Neural cell (in vitro differentiated cells): Measurements from ENCODE around the gene TCF12. TPM values are rescaled to one million over a fixed set of nuclear protein-coding genes. Genes with fewer than 3 reads are reported as not detected.

ENCODE experiments used
- H2AFZ ChIP-seq: fragments of 200-600, 300-800 bp; sonication (generic), shearing (Covaris generic); 2 replicates; pipeline ENCODE4 v1.6.0; 2014; ENCODE audit warnings: low read depth, mild to moderate bottlenecking, antibody characterized with exemption, low read length, moderate library complexity
- H3F3A ChIP-seq: fragments of 200-600 bp; shearing (Covaris generic); 2 replicates; pipeline ENCODE4 v1.6.1; 2016; ENCODE audit warnings: mild to moderate bottlenecking, moderate library complexity, mixed read lengths, antibody characterized with exemption, low read length; ENCODE audit not compliant: insufficient read depth, poor library complexity, severe bottlenecking
- H3K27ac ChIP-seq: fragments of 200-600, 300-800 bp; sonication (generic), shearing (Covaris generic); 2 replicates; pipeline ENCODE4 v1.5.1; 2014; ENCODE audit warnings: mild to moderate bottlenecking, low read length, moderate library complexity
- H3K27me3 ChIP-seq: fragments of 300-800, 200-600 bp; sonication (generic), shearing (Covaris generic); 2 replicates; pipeline ENCODE4 v1.6.0; 2014; ENCODE audit warnings: mild to moderate bottlenecking, low read depth, low read length, moderate library complexity; ENCODE audit not compliant: insufficient read depth
- H3K36me3 ChIP-seq: fragments of 300-800, 200-600 bp; sonication (generic), shearing (Covaris generic); 2 replicates; pipeline ENCODE4 v1.5.1; 2014; ENCODE audit warnings: mild to moderate bottlenecking, antibody characterized with exemption, low read length, moderate library complexity; ENCODE audit not compliant: insufficient read depth
- H3K4me2 ChIP-seq: fragments of 300-800, 200-600 bp; sonication (generic), shearing (Covaris generic); 2 replicates; pipeline ENCODE4 v1.6.0; 2014; ENCODE audit warnings: mild to moderate bottlenecking, low read length
- H3K4me3 ChIP-seq: fragments of 300-800, 200-600 bp; sonication (generic), shearing (Covaris generic); 2 replicates; pipeline ENCODE4 v1.5.1; 2014; ENCODE audit warnings: mild to moderate bottlenecking, low read length, moderate library complexity
- H3K79me2 ChIP-seq: fragments of 200-600 bp; shearing (Covaris generic); replicated peaks from 2 replicates; pipeline ENCODE4 v1.6.0; 2014; ENCODE audit warnings: mild to moderate bottlenecking, low read length, moderate library complexity; ENCODE audit not compliant: insufficient read depth
- H3K9ac ChIP-seq: fragments of 300-800, 200-600 bp; sonication (generic), shearing (Covaris generic); 2 replicates; pipeline ENCODE4 v1.6.1; 2016; ENCODE audit warnings: mild to moderate bottlenecking, low read length, mixed read lengths
- H3K9me2 ChIP-seq: fragments of 200-600 bp; shearing (Covaris generic); 2 replicates; pipeline ENCODE4 v1.6.1; 2016; ENCODE audit warnings: mild to moderate bottlenecking, low read length, mixed read lengths; ENCODE audit not compliant: insufficient read depth
- H3K9me3 ChIP-seq: fragments of 200-600, 300-800 bp; sonication (generic), shearing (Covaris generic); 2 replicates; pipeline ENCODE4 v1.6.1; 2016; ENCODE audit warnings: mild to moderate bottlenecking, mixed run types, low read length, moderate library complexity, mixed read lengths
- H4K20me1 ChIP-seq: fragments of 200-600 bp; shearing (Covaris generic); 2 replicates; pipeline ENCODE4 v1.6.1; 2016; ENCODE audit warnings: mild to moderate bottlenecking, mixed run types; ENCODE audit not compliant: insufficient read depth
- EP300 ChIP-seq: fragments of 450-650 bp; conservative IDR thresholded peaks from 2 replicates; pipeline ENCODE4 v1.6.1; 2014; ENCODE audit warnings: antibody characterized with exemption, mild to moderate bottlenecking, moderate library complexity; ENCODE audit not compliant: poor library complexity, severe bottlenecking
- EZH2 ChIP-seq: fragments of 200-600, 300-800 bp; shearing (Covaris generic), sonication (generic); IDR thresholded peaks from 2 replicates; pipeline ENCODE4 v1.6.1; 2014; ENCODE audit warnings: antibody characterized with exemption, low read length, borderline replicate concordance, mild to moderate bottlenecking; ENCODE audit not compliant: insufficient read depth, poor library complexity, severe bottlenecking
- MXI1 ChIP-seq: fragments of 450-650 bp; conservative IDR thresholded peaks from 2 replicates; pipeline ENCODE4 v1.6.1; 2014; ENCODE audit warnings: antibody characterized with exemption, mild to moderate bottlenecking; ENCODE audit not compliant: poor library complexity, severe bottlenecking
- POLR2AphosphoS5 ChIP-seq: IDR thresholded peaks from 2 replicates; pipeline ENCODE4 v1.6.1; 2012
- RAD21 ChIP-seq: fragments of 450-650 bp; conservative IDR thresholded peaks from 2 replicates; pipeline ENCODE4 v1.6.1; 2014; ENCODE audit warnings: antibody characterized with exemption, mild to moderate bottlenecking, moderate library complexity
- SMC3 ChIP-seq: fragments of 450-650 bp; conservative IDR thresholded peaks from 2 replicates; pipeline ENCODE4 v1.6.1; 2014; ENCODE audit warnings: antibody characterized with exemption, mild to moderate bottlenecking, moderate library complexity; ENCODE audit not compliant: poor library complexity
- TAF1 ChIP-seq: IDR thresholded peaks from 2 replicates; pipeline ENCODE4 v1.6.1; 2012; ENCODE audit warnings: low read depth
- polyA plus RNA-seq: library from polyadenylated mRNA; depleted of rRNA; stranded (reverse); fragments of >200 nt; gene quantifications from 2 replicates; pipeline ENCODE4 v1.2.3, GENCODE V29; 2014
- TF ChIP-seq, protein P1 (sequence below): fragments of 450-650 bp; IDR thresholded peaks from 2 replicates; pipeline ENCODE4 v1.5.1; 2014; ENCODE audit warnings: antibody characterized with exemption, mild to moderate bottlenecking, moderate library complexity; ENCODE audit not compliant: poor library complexity, severe bottlenecking
- TF ChIP-seq, protein P2 (sequence below): IDR thresholded peaks from 2 replicates; pipeline ENCODE4 v1.6.1; 2012; ENCODE audit warnings: borderline replicate concordance

The TCF12 gene
- polyA plus RNA-seq, 1 donor from 2014 or later: 52.7 TPM

DNA sequence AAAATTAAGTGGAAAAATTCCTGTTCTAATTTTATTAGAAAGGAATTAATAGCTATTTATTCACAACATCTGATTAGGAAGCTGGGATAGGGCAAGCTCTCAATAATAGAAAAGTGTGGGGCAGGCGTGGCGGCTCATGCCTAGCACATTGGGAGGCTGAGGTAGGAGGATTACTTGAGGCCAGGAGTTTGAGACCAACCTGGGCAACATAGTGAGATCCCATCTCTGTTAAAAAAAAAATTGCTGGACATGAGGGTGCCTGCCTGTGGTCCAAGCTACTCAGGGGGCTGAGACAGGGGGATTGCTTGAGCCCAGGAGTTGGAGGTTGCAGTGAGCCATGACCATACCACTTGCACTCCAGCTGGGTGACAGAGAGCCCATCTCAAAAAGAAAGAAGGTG, 119.6 kb downstream of the TCF12 start:
- H3K79me2 ChIP-seq: peaks cover 72% of the 10 kb centered on the region
- TF ChIP-seq TAF1 (no peak), RAD21 (no peak), EZH2 (no peak), SMC3 (no peak), POLR2AphosphoS5 (no peak), EP300 (no peak)
- TF ChIP-seq, protein P1, sequence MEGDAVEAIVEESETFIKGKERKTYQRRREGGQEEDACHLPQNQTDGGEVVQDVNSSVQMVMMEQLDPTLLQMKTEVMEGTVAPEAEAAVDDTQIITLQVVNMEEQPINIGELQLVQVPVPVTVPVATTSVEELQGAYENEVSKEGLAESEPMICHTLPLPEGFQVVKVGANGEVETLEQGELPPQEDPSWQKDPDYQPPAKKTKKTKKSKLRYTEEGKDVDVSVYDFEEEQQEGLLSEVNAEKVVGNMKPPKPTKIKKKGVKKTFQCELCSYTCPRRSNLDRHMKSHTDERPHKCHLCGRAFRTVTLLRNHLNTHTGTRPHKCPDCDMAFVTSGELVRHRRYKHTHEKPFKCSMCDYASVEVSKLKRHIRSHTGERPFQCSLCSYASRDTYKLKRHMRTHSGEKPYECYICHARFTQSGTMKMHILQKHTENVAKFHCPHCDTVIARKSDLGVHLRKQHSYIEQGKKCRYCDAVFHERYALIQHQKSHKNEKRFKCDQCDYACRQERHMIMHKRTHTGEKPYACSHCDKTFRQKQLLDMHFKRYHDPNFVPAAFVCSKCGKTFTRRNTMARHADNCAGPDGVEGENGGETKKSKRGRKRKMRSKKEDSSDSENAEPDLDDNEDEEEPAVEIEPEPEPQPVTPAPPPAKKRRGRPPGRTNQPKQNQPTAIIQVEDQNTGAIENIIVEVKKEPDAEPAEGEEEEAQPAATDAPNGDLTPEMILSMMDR: no peak
- TF ChIP-seq, protein P2, sequence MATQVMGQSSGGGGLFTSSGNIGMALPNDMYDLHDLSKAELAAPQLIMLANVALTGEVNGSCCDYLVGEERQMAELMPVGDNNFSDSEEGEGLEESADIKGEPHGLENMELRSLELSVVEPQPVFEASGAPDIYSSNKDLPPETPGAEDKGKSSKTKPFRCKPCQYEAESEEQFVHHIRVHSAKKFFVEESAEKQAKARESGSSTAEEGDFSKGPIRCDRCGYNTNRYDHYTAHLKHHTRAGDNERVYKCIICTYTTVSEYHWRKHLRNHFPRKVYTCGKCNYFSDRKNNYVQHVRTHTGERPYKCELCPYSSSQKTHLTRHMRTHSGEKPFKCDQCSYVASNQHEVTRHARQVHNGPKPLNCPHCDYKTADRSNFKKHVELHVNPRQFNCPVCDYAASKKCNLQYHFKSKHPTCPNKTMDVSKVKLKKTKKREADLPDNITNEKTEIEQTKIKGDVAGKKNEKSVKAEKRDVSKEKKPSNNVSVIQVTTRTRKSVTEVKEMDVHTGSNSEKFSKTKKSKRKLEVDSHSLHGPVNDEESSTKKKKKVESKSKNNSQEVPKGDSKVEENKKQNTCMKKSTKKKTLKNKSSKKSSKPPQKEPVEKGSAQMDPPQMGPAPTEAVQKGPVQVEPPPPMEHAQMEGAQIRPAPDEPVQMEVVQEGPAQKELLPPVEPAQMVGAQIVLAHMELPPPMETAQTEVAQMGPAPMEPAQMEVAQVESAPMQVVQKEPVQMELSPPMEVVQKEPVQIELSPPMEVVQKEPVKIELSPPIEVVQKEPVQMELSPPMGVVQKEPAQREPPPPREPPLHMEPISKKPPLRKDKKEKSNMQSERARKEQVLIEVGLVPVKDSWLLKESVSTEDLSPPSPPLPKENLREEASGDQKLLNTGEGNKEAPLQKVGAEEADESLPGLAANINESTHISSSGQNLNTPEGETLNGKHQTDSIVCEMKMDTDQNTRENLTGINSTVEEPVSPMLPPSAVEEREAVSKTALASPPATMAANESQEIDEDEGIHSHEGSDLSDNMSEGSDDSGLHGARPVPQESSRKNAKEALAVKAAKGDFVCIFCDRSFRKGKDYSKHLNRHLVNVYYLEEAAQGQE: no peak
- H3K36me3 ChIP-seq: no peaks in the 10 kb centered on the region
- no peak overlapping the region for H2AFZ ChIP-seq
- H3K9me3 ChIP-seq: no peaks in the 10 kb centered on the region
- H3K9me2 ChIP-seq: no peaks in the 10 kb centered on the region
- H3K4me2 ChIP-seq: no peak overlapping the region
- H3K27me3 ChIP-seq: no peaks in the 10 kb centered on the region
- no peak overlapping the region for H3K9ac ChIP-seq
- H3K27ac ChIP-seq: no peak overlapping the region
- no peaks in the 10 kb centered on the region for H3F3A ChIP-seq
- H3K4me3 ChIP-seq: no peak overlapping the region
- no peaks in the 10 kb centered on the region for H4K20me1 ChIP-seq

DNA sequence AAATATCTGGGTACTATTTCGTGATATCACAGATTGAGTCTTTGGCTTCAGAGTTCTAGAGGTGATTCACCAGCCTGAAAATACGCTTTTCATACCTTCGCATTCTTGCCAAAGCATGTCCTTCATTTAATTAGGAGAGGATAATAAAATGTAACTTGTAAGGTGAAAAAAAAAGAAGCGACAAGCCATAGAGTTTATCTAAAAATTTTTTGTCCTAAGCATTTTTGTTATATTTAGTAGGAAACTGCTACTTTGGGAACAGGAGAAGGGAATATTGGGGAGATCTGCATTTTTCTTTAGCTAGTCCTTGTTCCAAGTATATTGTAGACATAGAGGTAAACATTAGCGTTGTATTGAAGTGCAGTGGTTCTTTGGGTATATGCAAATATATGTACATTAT, 120.1 kb downstream of the TCF12 start:
- TF ChIP-seq POLR2AphosphoS5 (no peak), EP300 (no peak), RAD21 (no peak), TAF1 (no peak), MXI1 (no peak), EZH2 (no peak), SMC3 (no peak)
- TF ChIP-seq, protein P1: no peak
- TF ChIP-seq, protein P2: no peak
- no peak overlapping the region for H3K9ac ChIP-seq
- H4K20me1 ChIP-seq: no peaks in the 10 kb centered on the region
- no peaks in the 10 kb centered on the region for H3F3A ChIP-seq
- H3K4me3 ChIP-seq: no peak overlapping the region
- no peaks in the 10 kb centered on the region for H3K36me3 ChIP-seq
- no peaks in the 10 kb centered on the region for H3K27me3 ChIP-seq
- H3K27ac ChIP-seq: no peak overlapping the region
- H2AFZ ChIP-seq: no peak overlapping the region
- no peaks in the 10 kb centered on the region for H3K9me3 ChIP-seq
- H3K9me2 ChIP-seq: no peaks in the 10 kb centered on the region
- H3K4me2 ChIP-seq: no peak overlapping the region
- peaks cover 71% of the 10 kb centered on the region for H3K79me2 ChIP-seq
